GM18526 (cell line): ENCODE measurements around the gene ASF1B.
A peak's percentile ranks its signal among the peaks of the same experiment; 100 is the strongest.

Experiments
- POLR2A ChIP-seq: IDR thresholded peaks from 3 replicates; pipeline ENCODE4 v1.6.1; 2011; ENCODE audit not compliant: insufficient read length; ENCODE audit errors: extremely low read depth

Gene ASF1B

GRCh38 chr19:14107581-14108461 lies 28.6 kb downstream of the ASF1B start:
- no peak for TF ChIP-seq POLR2A

GRCh38 chr19:14106840-14107239 lies 29.5 kb downstream of the ASF1B start:
- no peak for TF ChIP-seq POLR2A

GRCh38 chr19:14105680-14106079 lies 30.7 kb downstream of the ASF1B start:
- no peak for TF ChIP-seq POLR2A

GRCh38 chr19:14103310-14103709 lies 33.1 kb downstream of the ASF1B start:
- no peak for TF ChIP-seq POLR2A

- no peak for TF ChIP-seq POLR2A
Measured at GRCh38 chr19:14102756-14103155, 33.6 kb downstream of the ASF1B start.

- no peak for TF ChIP-seq POLR2A
Measured at GRCh38 chr19:14102102-14102696, 34.2 kb downstream of the ASF1B start.

- TF ChIP-seq POLR2A, result no peak
Measured at GRCh38 chr19:14101003-14101545, 35.3 kb downstream of the ASF1B start.

- no peak for TF ChIP-seq POLR2A
Measured at GRCh38 chr19:14097532-14098151, 38.7 kb downstream of the ASF1B start.

GRCh38 chr19:14096272-14096992 lies 40.0 kb downstream of the ASF1B start:
- TF ChIP-seq POLR2A, result no peak

- no peak for TF ChIP-seq POLR2A
Measured at GRCh38 chr19:14094854-14095253, 41.5 kb downstream of the ASF1B start.

GRCh38 chr19:14093117-14093823 lies 43.1 kb downstream of the ASF1B start:
- TF ChIP-seq POLR2A, result no peak

- TF ChIP-seq POLR2A, result no peak
Measured at GRCh38 chr19:14091813-14092462, 44.5 kb downstream of the ASF1B start.

GRCh38 chr19:14091081-14091812 lies 45.1 kb downstream of the ASF1B start:
- peak; percentile 72 for TF ChIP-seq POLR2A
